HG02970 (cell line): ENCODE results near the gene TMEM108.

Experiments
- ATAC-seq: cut with Tn5 transposase; IDR thresholded peaks from one replicate; pipeline ENCODE4 v1.9.1; 2021; ENCODE audit warnings: mild to moderate bottlenecking, moderate library complexity, moderate number of reproducible peaks; ENCODE audit not compliant: unreplicated experiment, low FRiP score

Gene TMEM108

DNA sequence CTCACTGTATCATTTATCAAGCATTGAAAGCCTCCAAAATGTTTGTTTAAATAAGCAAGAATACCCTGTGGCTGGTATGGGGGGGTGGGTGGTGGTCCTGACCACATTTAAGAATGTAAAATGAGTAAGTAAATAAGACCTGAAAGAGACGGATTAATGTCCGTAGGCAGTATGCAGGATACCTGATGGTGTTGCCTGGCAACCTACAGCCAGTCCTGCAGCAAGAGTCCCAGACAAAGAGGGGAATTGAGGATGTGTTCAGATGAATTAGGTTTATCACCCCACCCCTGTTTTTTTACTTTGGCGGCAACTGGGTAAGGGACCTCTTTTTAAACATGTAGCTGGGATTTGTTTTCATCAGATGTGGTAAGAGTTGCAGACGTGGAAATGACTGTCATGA, 261.9 kb downstream of the TMEM108 start:
- no peak for ATAC-seq

DNA sequence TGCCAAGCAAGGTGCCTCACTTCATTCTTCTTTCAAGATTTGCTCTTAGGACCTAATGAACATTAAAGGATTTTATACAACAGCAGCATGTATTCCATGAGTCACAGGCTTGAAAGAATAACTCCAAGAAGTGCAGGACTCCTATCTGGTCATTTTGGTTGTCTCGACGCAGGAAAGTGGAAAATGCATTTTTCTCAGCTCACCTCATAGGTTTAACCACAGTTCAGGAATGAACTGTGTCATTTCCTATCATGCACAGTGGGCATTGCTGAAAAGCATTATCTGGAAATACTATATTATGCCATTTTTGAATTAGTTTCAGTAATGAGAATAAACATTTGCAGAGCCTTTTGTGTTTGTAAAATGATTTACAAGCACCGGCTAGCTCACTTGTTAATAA, 263.0 kb downstream of the TMEM108 start:
- no peak for ATAC-seq

DNA sequence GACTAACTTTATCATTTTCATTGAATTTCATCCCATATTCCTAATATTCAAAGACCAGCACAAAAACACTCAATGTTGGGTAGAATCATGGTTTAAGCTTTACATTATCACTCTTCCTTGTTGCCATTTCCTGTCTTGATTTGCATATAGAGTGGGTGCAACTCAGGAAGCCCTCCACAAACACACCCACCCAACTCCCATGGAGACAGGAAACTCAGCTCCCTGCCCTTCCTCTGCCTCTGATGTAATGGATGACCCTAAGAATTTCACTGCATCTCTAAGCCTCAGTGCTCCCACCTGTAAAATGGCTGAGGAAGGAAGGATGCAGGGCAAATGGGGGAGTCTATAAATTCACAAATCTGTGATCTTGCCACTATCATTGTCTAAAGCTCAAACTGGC, 263.5 kb downstream of the TMEM108 start:
- no peak for ATAC-seq

DNA sequence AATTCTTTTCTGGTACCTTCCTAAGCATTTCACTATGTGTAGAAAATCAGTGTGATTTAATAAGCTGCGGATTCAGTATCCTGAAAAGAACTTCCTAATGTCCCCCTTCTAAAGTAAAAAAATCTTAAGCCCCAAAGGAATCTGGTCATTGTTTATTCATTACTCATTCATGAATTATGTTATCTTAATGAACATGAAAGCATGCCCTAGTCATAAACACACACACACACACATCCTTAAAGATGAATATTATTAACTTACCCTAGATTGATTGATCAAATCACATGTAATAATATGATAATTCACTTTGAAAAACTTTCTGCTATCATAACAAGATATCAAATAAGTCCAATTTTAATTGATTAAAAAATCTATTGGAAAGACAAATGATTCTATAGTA, 265.2 kb downstream of the TMEM108 start:
- ATAC-seq = no peak

DNA sequence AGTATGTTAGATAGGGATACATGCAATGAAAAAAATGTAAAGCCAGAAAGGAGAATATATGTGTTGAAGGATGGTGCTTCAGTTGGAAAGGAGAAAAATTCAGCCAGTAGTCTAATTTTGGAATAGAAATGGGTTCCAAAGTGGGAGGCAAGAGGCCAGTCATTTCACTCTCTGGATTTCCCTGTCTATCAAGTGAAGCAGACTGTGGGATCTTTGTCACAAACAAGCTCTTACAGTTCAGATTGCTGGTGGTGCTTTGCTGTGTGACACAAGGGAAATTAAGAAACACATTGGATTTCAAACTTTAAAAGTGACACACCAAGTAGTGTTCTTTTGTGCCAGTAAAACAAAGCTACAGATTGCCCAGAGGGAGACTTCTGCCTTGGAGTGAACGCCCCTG, 279.7 kb downstream of the TMEM108 start:
- no peak for ATAC-seq

DNA sequence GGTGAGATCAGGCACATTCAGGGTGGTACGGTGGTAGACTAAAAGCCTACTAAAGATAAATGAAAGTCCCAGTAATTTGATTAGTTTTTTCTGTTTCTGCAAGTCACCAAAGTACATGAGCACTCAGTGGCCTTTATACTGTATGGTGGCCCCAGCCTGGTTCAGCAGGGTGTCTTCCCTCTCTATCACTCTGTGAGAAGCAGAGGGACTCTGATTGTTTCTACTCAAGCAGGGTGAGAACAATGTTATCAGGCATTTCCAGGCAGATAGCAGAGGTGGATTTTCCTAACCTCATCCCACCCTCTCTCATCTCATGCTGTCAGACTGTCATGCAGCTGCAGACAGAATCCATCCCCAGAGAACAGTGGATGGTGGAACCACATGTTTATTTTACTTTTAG, 290.2 kb downstream of the TMEM108 start:
- no peak for ATAC-seq

DNA sequence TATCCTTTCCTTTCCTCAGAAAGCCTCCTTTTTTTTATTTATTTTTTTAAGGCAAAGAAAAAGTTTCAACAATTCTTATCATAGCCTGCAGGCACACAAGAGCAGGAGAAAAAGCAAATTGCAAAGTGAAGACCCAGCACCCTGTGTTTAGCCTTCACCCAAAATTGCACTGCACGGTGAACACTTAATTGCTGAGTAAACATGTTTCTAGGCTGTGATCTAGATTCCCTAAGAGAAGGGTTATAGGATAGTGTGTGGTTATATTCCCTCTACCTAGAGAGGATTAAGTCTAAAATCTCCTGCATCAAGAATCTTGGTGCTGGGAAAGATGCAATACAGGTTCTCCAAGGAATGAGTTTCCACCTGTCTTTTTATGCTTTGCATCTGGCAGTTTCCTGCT, 291.4 kb downstream of the TMEM108 start:
- no peak for ATAC-seq

DNA sequence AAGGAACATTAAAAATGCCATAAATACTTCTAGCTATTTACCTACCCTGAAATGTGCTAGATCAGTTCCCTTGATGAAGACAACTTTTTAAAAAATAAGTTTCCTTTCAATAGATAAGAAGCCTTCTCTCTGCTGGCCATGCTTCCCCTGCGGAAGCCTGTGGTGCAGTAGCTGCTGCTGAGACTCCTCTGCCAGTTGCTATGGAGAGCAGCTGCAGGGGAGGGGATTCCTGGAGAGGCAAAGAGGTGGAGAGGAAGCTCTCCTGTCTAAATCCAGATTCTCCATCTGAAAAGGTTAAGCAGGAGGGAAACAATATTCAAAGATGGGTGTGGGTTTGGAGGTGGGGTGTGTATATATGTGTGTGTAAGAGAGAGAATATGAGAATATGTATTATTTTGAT, 291.9 kb downstream of the TMEM108 start:
- ATAC-seq = no peak

DNA sequence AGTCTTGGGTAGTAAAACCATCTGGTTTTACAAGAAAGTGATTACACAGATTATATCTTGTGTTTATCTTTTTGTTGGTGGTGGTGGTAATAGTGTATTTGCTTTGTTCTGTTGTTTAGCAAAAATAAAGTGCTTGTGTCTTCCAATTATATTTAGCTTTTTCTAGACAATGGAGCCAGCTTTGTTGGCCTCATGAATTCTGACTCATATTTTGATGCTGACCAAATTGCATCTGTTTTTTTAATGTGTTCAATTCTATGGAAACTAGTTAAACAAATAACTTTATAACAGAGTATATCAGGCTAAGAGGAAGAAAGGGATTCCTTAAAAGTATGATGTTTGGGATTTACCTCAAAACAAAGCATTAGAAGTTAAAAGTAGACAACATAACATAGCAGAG, 292.3 kb downstream of the TMEM108 start:
- ATAC-seq = no peak

DNA sequence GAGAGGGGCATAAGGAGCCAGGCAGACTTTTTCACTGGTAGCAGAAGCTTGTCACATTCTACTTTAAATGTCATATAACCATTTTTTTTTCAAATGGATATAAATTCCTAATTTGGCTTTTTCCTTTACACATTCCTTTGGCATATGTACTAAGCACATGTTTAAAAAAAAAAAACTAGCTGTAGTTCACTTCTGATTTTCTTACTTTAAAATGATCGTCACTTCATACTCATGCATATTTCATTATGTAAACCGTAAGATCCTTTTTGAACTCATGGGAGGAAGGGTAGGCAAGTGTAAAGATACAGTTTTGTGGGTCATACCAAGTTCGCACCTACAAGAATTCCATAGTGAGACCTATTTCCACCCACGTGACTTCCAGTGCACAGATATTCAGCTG, 316.5 kb downstream of the TMEM108 start:
- ATAC-seq = no peak

DNA sequence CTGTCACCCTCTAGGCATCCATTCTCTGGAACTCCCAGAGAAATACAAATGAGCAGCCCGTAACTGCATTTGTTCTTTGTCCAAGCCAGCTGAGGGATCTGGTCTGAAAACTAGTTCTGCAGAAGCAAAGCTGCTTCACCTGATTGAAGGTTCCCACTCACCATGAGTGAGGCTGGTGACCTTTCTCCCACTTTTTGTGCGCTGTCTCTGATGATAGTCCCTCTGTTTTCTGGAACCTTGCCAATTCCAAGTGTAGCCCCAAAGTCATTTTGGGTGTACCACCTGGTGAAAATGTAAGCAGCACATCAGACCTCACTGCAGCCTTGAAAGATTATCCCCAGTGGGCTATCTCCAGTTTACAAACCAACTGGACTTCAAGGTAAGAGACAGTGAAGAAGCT, 322.3 kb downstream of the TMEM108 start:
- no peak for ATAC-seq

DNA sequence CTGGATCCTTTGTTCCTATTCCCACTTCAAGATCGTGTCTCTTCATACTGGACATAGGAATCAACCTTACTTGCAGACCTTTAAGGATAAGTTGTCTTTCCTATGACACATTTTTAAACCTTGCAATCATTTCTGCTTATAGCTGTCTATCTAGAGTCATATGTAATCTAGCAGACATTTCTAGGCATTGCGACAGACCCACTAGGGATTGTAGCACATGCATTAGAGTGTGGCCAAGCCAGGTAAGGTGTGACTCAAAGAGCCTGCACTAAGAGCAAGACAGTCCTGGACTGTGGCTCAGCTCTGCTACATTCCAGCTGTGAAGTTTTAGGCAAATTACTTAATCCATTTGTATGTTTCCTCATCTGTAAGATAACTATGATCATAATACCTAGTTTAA, 322.8 kb downstream of the TMEM108 start:
- no peak for ATAC-seq

DNA sequence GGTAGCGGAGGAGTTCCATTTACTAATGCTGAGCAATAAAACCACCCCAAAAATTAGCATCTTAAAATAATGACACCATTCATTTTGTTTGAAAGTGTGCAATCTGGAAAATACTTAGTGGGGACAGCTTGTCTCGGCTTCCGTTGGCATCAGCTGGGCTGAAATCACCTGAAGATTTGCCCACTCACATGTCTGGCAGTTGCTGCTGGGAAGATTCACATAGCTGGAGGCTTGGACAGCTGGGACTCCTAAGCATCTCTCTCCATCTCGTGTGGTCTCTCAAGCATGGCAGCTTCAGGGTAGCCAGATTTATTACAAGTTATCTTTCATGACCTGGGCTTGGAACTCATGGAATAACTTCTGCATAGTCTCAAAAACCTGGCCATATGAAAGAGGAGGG, 323.2 kb downstream of the TMEM108 start:
- ATAC-seq = no peak

DNA sequence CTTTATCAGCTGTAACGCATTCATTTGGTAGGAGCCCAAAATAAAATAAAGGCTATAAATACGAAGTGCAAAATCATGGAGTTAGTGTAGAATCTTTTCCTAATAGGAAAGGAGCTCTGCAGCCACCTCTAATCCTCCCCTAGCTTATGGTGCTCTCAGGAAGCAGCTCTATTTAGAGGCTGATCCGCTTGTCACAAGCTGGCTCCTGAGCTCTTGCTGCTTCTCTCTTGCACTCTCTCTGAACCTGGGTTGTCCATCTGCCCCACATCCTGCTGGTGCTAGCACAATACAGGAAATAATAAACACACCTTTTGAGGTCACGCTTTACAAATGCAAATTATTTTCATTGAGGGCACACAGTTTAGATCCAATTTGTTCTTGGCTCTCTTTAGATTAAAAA, 324.3 kb downstream of the TMEM108 start:
- no peak for ATAC-seq

DNA sequence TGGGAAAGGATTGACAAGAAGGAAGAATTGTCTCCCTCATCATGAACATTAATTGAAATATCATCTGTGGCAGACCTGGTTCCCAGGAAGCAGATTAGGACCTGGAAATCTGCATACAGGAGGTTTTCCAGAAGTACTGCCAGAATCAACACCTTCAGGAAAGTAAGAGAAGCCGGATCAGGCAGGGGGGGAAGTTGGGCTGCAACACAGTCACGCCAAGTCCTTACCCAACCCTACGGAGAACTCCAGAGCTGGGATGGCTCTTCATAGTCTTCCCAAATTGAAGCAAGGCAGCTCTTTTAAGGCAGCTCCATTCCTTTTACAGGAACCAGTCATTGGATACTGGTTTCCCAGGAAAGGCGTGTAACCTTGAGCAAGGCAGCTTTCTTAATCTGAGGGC, 326.5 kb downstream of the TMEM108 start:
- ATAC-seq = no peak

DNA sequence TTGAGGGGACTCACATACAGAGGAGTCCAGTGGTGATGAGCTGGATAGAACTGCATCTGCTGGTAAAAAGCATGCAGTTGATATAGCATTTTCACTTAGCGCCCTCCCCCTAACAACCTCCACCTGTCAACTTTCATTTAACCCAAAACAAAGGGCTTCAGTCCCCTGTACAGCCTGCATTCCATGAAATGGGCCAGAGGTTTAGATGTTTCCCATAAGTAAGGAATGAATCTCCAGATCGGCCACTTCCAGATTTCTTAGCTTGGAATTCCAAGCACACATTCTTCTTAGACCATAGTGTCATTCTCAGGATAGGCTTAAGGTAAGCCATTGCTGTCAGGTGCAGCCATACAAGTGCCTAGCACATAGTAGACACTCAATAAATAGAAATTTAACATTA, 328.7 kb downstream of the TMEM108 start:
- no peak for ATAC-seq

DNA sequence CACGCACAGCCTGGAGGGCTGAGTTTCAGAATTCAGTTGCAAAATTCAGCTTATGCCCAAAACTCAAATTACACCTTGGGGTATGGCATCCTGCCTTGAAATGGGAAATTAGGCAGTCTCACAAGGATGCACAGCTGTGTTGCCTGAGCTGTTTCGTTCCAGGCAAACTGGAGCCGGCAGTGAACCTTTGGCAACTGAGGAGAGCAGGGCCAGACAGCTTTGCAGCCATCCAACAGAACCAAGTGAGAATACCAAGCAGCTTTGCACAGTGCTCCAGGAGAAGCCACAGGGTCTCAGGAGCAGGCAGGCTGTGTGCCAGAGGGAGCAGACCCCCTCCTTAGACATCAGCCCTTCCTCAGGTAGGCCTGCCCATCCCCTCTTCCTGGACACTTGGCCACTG, 329.2 kb downstream of the TMEM108 start:
- ATAC-seq = no peak

DNA sequence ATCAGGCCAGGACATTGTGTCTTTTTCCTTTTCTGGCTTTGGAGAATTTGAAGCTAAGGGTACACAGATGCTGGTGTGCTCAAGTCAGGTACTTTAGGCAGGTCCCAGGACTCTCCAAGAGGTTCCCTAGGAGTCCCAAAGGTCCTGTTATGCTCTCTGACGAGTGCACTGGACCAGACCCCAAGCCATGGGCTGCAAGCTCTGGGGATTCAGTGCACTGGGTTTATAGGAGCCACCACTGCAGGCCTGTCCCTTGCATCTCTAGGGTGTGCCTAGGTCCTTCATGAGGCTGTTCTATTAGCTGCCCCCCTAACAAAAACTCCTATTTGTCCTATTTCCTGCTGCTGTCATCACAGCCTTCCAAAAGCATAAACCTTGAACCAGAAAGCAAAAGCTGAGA, 329.8 kb downstream of the TMEM108 start:
- ATAC-seq = no peak

DNA sequence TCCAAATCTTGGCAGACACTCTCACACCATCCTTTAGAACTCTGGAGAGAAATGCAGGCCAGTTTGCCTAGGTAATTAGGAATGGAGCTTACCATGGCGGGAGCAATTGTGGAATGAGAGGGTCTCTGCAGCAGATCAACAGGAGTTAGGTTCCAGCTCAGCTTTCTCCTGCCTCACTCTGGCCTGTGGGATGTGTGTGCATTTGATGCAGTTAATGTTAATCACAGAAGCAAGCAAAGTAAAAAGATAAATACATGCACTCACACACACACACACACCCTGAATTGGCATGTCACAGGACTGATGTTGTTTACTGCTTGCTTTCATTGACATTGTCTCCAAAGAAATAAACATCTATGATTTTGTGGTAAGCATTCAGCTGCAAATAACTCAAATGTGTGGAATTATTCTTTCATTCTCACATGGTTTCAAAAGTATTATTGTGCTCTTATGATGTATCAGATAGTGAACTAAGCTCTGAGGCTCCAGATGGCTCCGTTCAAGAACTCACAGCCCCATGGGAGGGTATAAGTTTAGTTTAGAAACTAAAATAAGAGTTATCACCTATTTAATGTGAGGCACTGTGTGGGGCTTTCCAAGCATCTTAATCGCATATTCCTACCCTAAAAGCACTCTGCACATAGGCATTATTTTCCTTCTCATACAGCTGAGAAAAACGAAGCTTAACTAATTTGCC, 330.3 kb downstream of the TMEM108 start:
- no peak for ATAC-seq

DNA sequence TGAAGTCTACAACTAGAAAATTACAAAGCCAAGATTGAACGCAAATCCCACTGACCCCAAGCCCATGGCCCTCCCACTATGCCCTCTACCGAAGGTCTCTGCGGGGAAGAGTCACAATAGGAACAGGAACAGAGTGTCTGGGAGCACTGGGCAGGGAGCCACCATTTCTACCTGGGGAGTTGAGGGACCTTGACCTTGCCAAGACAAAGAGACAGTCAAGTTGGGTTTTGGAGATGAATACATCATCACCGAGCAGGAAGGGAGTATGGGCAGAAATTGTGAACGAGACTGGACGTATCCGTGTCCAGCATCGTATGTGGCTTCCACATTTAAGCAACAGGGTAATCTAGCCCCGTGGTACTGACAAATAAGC, 330.9 kb downstream of the TMEM108 start:
- no peak for ATAC-seq

DNA sequence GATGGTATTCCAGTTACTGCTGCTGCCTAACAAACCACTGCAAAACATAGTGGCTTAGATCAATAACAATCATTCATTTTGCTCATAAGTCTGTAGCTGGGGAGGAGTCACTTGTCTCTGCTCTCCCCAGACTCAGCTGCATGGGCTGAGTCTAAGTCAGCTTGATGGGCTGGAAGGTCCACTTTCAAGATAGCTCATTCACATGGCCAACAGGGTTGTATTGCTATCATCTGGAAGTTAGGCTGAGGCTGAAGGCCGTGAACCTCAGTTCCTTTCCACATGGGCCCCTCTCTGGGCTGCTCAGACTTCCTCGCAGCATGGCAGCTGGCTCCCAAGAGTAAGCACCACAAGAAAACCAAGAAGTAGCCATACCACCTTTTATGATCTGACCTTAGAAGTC, 333.0 kb downstream of the TMEM108 start:
- no peak for ATAC-seq

DNA sequence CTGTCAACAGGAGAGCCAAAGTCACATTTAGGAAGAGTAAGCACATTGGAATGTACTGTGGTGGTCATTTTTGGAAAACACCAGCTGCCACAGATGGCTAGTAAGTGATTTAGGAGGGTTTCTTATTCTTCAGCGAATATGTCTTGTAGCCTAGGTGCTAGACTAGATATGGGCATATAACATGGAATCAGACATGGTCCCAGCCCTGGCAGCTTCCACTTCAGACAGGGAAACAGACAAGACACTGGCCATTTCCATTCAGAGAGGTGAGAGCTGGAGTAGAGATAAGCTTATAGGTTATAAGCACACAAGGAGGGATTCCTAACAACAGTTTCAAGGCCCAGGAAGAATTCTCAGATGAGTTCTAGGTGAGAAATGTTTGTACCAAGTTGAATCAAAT, 333.5 kb downstream of the TMEM108 start:
- ATAC-seq = no peak
